ENCODE data around the gene RAX2. TPM values are rescaled to one million over a fixed set of nuclear protein-coding genes. Genes with fewer than 3 reads are reported as not detected.

The RAX2 gene
- total RNA-seq, 1 donor from 2014 or later, result not detected

GRCh38 chr19:3722443-3723109 is 49.5 kb downstream of the RAX2 start:
- Histone ChIP-seq H3K4me3 (ENCODE audit: low read depth, low read length) (peak overlapping the region; percentile 1), H3K36me3 (ENCODE audit: control insufficient read depth, insufficient read depth, low read length) (no peaks in the 10 kb centered on the region), H3K27me3 (ENCODE audit: control insufficient read depth, insufficient read depth, low read length) (peaks cover 39% of the 10 kb centered on the region)
- TF ChIP-seq CTCF (IDR thresholded peaks at IDR 0.05; ENCODE audit: insufficient read depth, low read length, poor library complexity, severe bottlenecking), result no peak
- no peak for DNase-seq (ENCODE audit: low read depth)

- peak overlapping the region; percentile 13 for H3K4me3 ChIP-seq (ENCODE audit: low read depth, low read length)
- no peak for TF ChIP-seq CTCF (IDR thresholded peaks at IDR 0.05; ENCODE audit: insufficient read depth, low read length, poor library complexity, severe bottlenecking)
- no peaks in the 10 kb centered on the region for H3K36me3 ChIP-seq (ENCODE audit: control insufficient read depth, insufficient read depth, low read length)
- no peak for DNase-seq (ENCODE audit: low read depth)
- H3K27me3 ChIP-seq (ENCODE audit: control insufficient read depth, insufficient read depth, low read length), result peaks cover 39% of the 10 kb centered on the region
Measured at GRCh38 chr19:3721887-3722442, 50.1 kb downstream of the RAX2 start.

GRCh38 chr19:3721131-3721886 is 50.7 kb downstream of the RAX2 start:
- Histone ChIP-seq H3K4me3 (ENCODE audit: low read depth, low read length) (peak overlapping the region; percentile 13), H3K27me3 (ENCODE audit: control insufficient read depth, insufficient read depth, low read length) (peaks cover 39% of the 10 kb centered on the region), H3K36me3 (ENCODE audit: control insufficient read depth, insufficient read depth, low read length) (no peaks in the 10 kb centered on the region)
- no peak for TF ChIP-seq CTCF (IDR thresholded peaks at IDR 0.05; ENCODE audit: insufficient read depth, low read length, poor library complexity, severe bottlenecking)
- DNase-seq (ENCODE audit: low read depth), result no peak

GRCh38 chr19:3720349-3720917 is 51.6 kb downstream of the RAX2 start:
- H3K36me3 ChIP-seq (ENCODE audit: control insufficient read depth, insufficient read depth, low read length), result no peaks in the 10 kb centered on the region
- no peak for TF ChIP-seq CTCF (IDR thresholded peaks at IDR 0.05; ENCODE audit: insufficient read depth, low read length, poor library complexity, severe bottlenecking)
- no peak overlapping the region for H3K4me3 ChIP-seq (ENCODE audit: low read depth, low read length)
- H3K27me3 ChIP-seq (ENCODE audit: control insufficient read depth, insufficient read depth, low read length), result peaks cover 34% of the 10 kb centered on the region
- DNase-seq (ENCODE audit: low read depth), result no peak

- H3K36me3 ChIP-seq (ENCODE audit: control insufficient read depth, insufficient read depth, low read length), result no peaks in the 10 kb centered on the region
- H3K27me3 ChIP-seq (ENCODE audit: control insufficient read depth, insufficient read depth, low read length), result peaks cover 32% of the 10 kb centered on the region
- no peak for DNase-seq (ENCODE audit: low read depth)
- no peak for TF ChIP-seq CTCF (IDR thresholded peaks at IDR 0.05; ENCODE audit: insufficient read depth, low read length, poor library complexity, severe bottlenecking)
- H3K4me3 ChIP-seq (ENCODE audit: low read depth, low read length), result no peak overlapping the region
Measured at GRCh38 chr19:3719868-3720267, 52.2 kb downstream of the RAX2 start.

Other genes with a start within 250 kb of the RAX2 start
- gene TEKTIP1, start 233.1 kb downstream of the RAX2 start, total RNA-seq, result not detected in 2 replicates
- 154 and 222 TPM in 2 replicates for gene MFSD12, start 214.6 kb downstream of the RAX2 start, total RNA-seq
- 77.8 and 84.5 TPM in 2 replicates for gene HMG20B, start 199.3 kb downstream of the RAX2 start, total RNA-seq
- gene GIPC3, start 186.8 kb downstream of the RAX2 start, total RNA-seq, result 0.21 TPM in 1 of 2 replicates, not detected in the other
- gene TBXA2R, start 165.4 kb downstream of the RAX2 start, total RNA-seq, result 0.04 and 0.21 TPM in 2 replicates
- 46.6 and 48.7 TPM in 2 replicates for gene CACTIN, start 145.4 kb downstream of the RAX2 start, total RNA-seq
- gene PIP5K1C, start 71.8 kb downstream of the RAX2 start, total RNA-seq, result 26.5 and 26.6 TPM in 2 replicates
- gene TJP3, start 63.8 kb downstream of the RAX2 start, total RNA-seq, result 1.7 and 7.8 TPM in 2 replicates
- gene APBA3, start 10.5 kb downstream of the RAX2 start, total RNA-seq, result 39.7 and 50.5 TPM in 2 replicates
- 48.4 and 120 TPM in 2 replicates for gene MRPL54, start 9.5 kb downstream of the RAX2 start, total RNA-seq
- gene MATK, start 14.2 kb upstream of the RAX2 start, total RNA-seq, result 0.50 and 1.2 TPM in 2 replicates
- 0.17 TPM in 1 of 2 replicates, not detected in the other for gene ZFR2, start 96.8 kb upstream of the RAX2 start, total RNA-seq
- 0.14 TPM in 1 of 2 replicates, not detected in the other for gene ATCAY, start 108.5 kb upstream of the RAX2 start, total RNA-seq
- gene NMRK2, start 160.8 kb upstream of the RAX2 start, total RNA-seq, result not detected in 2 replicates
- 155 and 199 TPM in 2 replicates for gene DAPK3, start 198.9 kb upstream of the RAX2 start, total RNA-seq
- gene EEF2, start 213.2 kb upstream of the RAX2 start, total RNA-seq, result 3,492 and 3,925 TPM in 2 replicates
- gene PIAS4, start 235.5 kb upstream of the RAX2 start, total RNA-seq, result 38.1 and 43.7 TPM in 2 replicates